A549 (cell line): ENCODE data around the gene TSEN54.

Source experiments
- BHLHE40 ChIP-seq: IDR thresholded peaks from 2 replicates; pipeline ENCODE4 v1.6.1; 2012; ENCODE audit warnings: low read depth, low read length, inconsistent platforms
- NPAS2 ChIP-seq: fragments of 250-450 bp; sonication (Bioruptor Pico); IDR thresholded peaks from 2 replicates; pipeline ENCODE4 v1.8.0; 2022; ENCODE audit warnings: mild to moderate bottlenecking, moderate library complexity, borderline replicate concordance
- POLR2A ChIP-seq: IDR thresholded peaks from 2 replicates; pipeline ENCODE4 v1.6.1; 2012; ENCODE audit warnings: mild to moderate bottlenecking, low read length

- TF ChIP-seq NPAS2 (CRISPR knock-in tag) (no peak), BHLHE40 (peak; percentile 57), POLR2A (no peak; the same call in 1 of the 2 replicates)
These were observed 653 bp upstream of the TSEN54 start, which contains the start of gene CASKIN2 for GRCh38 chr17:75515496-75516254.
